ENCODE measurements around the gene WDR90.

Gene WDR90

DNA sequence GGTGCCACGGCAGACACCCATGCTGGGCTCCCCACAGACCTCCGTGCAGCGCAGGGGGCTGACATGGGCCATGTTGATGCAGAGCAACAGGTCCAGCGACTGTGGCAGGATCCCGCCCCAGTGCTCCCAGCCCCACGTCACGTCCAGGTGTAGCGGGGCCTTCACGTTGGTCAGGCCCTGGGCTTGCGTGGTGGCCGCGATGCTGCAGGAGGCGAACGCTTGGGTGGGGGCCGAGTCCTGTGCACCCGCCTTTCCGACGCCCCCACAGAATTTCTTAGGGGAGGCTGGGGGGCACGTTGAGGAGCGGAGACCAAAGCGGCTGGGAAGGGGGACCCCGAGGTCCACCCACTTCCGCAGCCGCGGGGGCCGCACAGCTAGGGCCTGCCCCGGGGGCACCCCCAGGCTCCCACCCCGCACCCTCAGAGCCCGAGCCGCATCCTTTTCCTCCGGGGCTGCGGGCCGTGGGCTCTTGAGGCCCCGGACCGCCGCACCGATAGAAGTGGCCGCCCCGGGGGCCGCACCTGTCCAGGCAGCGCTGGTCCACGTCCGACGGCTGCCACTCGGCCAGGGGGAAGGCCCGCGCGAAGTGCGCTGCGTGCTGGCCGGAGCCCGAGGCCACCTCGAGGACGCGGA lies 13.5 kb upstream of the WDR90 start:
- Histone ChIP-seq H3K4me3 (ENCODE audit: low read depth, low read length) (peak overlapping the region; percentile 91), H3K36me3 (ENCODE audit: control insufficient read depth, insufficient read depth, low read length) (peaks cover 12% of the 10 kb centered on the region), H3K9me3 (ENCODE audit: control insufficient read depth, insufficient read depth, low read length) (no peaks in the 10 kb centered on the region), H3K27me3 (ENCODE audit: control insufficient read depth, insufficient read depth, low read length) (no peaks in the 10 kb centered on the region), H3K4me1 (ENCODE audit: control insufficient read depth, insufficient read depth, low read length) (peaks cover 5% of the 10 kb centered on the region), H3K9ac (ENCODE audit: low read depth, low read length) (no peak overlapping the region)

DNA sequence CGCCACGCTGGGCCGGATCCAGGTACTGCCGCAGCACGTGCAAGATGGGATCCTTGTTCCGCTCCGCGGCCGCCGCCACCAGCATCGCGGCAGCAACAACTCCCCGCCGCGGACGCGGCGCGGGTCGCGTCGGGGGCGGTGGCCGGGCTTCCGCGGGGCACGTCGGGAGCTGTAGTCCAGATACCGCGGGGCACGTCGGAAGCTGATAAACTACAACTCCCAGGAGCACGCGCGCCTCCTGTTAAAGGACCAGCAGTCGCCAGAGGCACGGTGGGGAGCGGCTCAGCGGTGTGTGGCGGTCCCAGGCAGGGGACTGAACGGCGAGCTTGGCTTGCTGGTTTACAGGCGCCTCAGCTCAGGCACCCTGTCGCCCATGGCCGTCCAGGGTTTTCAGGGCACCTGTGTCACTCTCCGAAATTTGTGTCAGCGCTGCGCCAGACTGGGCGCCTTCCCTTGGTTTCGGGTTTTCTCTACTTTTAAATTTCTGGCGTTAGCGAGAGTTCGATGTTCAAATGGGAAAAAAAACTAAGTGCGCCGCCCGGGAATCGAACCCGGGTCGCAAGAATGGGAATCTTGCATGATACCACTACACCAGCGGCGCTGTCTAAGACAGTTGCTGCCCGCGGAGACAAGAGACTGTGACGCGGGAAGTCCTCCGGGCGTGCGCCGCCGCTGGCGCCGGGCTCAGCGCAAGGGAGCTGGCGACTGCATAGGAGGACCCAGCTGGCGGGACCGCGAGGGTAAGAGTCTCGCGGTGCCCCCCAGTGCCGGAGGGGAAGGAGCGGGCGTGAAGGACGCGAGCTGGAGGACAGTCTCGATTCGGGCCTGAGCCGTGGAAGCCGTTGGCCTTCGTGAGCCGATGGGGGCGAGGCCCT lies 12.7 kb upstream of the WDR90 start, which contains the start of gene METTL26:
TSS of gene METTL26 (minus strand) at position 100 of the 875 bp plus-strand sequence. CDS start at position 85, 15 bp downstream.
- Histone ChIP-seq H3K9ac (ENCODE audit: low read depth, low read length) (peak within 1 kb of the TSS; percentile 47), H3K36me3 (ENCODE audit: control insufficient read depth, insufficient read depth, low read length) (peaks cover 12% of the 10 kb centered on the region), H3K9me3 (ENCODE audit: control insufficient read depth, insufficient read depth, low read length) (no peaks in the 10 kb centered on the region), H3K27me3 (ENCODE audit: control insufficient read depth, insufficient read depth, low read length) (no peaks in the 10 kb centered on the region), H3K4me3 (ENCODE audit: low read depth, low read length) (peak within 1 kb of the TSS; percentile 91), H3K4me1 (ENCODE audit: control insufficient read depth, insufficient read depth, low read length) (peaks cover 5% of the 10 kb centered on the region)

DNA sequence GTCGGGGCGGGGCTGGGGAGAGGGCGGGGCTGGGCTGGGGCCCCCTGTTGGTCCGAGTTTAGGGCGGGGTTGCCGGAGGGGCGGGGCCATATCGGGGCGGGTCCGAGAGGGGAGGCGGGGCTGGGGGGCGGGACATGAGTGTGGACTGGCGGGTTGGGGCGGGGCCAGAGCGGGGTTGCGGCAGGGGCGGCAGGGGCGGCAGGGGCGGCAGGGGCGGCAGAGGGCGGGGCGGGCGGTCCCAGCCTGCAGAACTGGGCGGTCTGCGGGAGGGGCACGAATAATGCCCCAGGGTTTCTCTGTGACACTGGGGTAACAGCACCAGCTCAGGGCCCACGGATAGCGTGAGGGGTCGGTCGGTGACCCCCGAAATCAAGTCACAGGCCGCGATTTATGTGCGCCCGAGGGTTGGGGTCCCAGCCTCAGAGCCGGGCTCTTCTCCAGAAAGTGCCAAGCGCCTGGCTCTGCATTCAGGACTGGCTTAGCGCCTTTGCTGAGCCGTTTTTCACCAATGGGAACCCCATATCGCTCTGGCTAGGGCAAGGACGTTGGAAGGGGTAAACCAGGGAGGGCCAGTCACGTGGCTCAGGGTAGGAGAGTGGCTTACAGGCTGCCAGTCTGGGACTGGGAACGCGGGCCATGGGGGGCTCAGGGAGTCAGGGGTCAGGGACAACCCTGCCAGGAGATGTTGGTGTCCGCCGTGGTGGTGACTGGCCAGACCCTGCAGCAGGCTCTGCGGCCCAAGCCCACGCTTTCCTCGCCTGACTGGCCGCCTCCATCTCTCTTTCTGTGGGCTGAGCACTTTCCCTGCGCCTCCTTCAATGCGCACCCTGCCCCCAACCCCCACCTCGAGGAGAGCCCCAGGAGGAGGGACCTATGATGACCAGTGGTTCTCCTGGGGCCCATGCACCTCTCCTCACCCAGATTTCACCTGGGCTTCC lies 11.8 kb upstream of the WDR90 start:
- peaks cover 12% of the 10 kb centered on the region for H3K36me3 ChIP-seq (ENCODE audit: control insufficient read depth, insufficient read depth, low read length)
- no peak overlapping the region for H3K9ac ChIP-seq (ENCODE audit: low read depth, low read length)
- H3K27me3 ChIP-seq (ENCODE audit: control insufficient read depth, insufficient read depth, low read length): no peaks in the 10 kb centered on the region
- peak overlapping the region; percentile 91 for H3K4me3 ChIP-seq (ENCODE audit: low read depth, low read length)
- H3K9me3 ChIP-seq (ENCODE audit: control insufficient read depth, insufficient read depth, low read length): no peaks in the 10 kb centered on the region
- H3K4me1 ChIP-seq (ENCODE audit: control insufficient read depth, insufficient read depth, low read length): peaks cover 5% of the 10 kb centered on the region

DNA sequence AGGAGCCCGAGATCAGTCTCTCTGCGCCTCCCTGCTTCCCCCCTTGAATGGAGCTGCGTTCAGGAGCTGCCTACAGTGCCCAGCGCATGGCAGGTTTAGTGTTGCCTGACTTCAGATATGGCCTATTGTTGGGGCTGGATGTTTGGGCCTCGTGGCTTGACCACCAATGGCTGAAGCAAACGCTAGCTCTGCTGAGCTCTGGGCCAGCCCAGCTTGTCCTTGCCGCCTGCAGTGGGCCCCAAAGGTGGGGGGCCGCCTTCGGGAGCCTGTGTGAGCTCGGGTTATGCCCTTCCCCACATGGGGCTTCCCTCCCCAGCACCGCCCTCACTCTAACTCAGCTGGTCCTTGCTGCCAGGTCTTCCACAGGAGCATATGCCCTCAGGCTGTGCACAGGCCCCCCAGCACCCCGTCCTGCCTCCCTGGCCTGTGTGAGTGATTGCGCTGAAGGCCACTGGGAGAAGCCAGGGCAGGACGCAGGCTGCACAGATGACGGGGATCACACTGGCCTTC lies 11.1 kb upstream of the WDR90 start:
- Histone ChIP-seq H3K36me3 (ENCODE audit: control insufficient read depth, insufficient read depth, low read length) (peaks cover 10% of the 10 kb centered on the region), H3K4me1 (ENCODE audit: control insufficient read depth, insufficient read depth, low read length) (peaks cover 5% of the 10 kb centered on the region), H3K4me3 (ENCODE audit: low read depth, low read length) (peak overlapping the region; percentile 39), H3K9me3 (ENCODE audit: control insufficient read depth, insufficient read depth, low read length) (no peaks in the 10 kb centered on the region), H3K9ac (ENCODE audit: low read depth, low read length) (peak overlapping the region; percentile 47), H3K27me3 (ENCODE audit: control insufficient read depth, insufficient read depth, low read length) (no peaks in the 10 kb centered on the region)

DNA sequence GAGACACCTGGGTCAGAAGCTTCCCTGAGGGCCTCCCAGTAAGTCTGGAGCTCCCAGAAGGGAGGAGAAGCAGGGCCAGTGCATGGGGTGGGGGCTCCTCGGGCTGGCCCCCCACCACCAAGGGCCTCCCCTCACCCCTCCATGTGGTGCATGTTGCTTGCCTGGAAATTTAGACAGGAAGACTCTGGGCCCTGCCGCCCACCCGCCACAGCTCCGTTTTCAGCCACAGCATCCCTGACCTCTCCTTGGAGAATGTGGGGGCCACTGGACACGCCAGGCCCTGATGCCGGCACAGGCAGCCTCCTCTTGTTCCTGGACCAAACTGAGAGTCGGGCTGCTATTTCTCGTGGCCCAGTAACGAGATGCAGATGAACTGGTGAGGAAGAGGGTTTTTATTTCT lies 10.3 kb upstream of the WDR90 start:
- H3K36me3 ChIP-seq (ENCODE audit: control insufficient read depth, insufficient read depth, low read length): peaks cover 8% of the 10 kb centered on the region
- no peaks in the 10 kb centered on the region for H3K27me3 ChIP-seq (ENCODE audit: control insufficient read depth, insufficient read depth, low read length)
- no peak overlapping the region for H3K9ac ChIP-seq (ENCODE audit: low read depth, low read length)
- H3K4me1 ChIP-seq (ENCODE audit: control insufficient read depth, insufficient read depth, low read length): peaks cover 5% of the 10 kb centered on the region
- H3K9me3 ChIP-seq (ENCODE audit: control insufficient read depth, insufficient read depth, low read length): no peaks in the 10 kb centered on the region
- H3K4me3 ChIP-seq (ENCODE audit: low read depth, low read length): no peak overlapping the region

DNA sequence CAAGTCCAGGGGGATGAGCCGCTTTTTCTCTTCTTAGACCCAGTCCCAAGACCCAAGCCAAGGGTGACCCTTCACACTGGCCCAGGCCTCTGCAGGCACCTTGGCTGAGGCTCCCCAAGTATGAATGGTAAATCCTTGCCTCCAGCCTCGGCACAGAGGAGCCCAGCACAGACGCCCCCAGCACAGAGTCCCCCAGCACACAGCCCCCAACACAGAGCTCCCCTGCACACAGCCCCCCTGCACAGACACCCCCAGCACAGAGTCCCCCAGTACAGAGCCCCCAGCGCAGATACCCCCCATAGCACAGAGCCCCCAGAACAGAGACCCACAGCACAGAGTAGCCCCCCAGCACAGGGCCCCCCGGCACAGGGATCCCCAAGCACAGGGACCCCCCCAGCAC lies 8.6 kb upstream of the WDR90 start:
- Histone ChIP-seq H3K27me3 (ENCODE audit: control insufficient read depth, insufficient read depth, low read length) (no peaks in the 10 kb centered on the region), H3K4me3 (ENCODE audit: low read depth, low read length) (no peak overlapping the region), H3K36me3 (ENCODE audit: control insufficient read depth, insufficient read depth, low read length) (no peaks in the 10 kb centered on the region), H3K9ac (ENCODE audit: low read depth, low read length) (no peak overlapping the region), H3K9me3 (ENCODE audit: control insufficient read depth, insufficient read depth, low read length) (no peaks in the 10 kb centered on the region), H3K4me1 (ENCODE audit: control insufficient read depth, insufficient read depth, low read length) (peaks cover 5% of the 10 kb centered on the region)

DNA sequence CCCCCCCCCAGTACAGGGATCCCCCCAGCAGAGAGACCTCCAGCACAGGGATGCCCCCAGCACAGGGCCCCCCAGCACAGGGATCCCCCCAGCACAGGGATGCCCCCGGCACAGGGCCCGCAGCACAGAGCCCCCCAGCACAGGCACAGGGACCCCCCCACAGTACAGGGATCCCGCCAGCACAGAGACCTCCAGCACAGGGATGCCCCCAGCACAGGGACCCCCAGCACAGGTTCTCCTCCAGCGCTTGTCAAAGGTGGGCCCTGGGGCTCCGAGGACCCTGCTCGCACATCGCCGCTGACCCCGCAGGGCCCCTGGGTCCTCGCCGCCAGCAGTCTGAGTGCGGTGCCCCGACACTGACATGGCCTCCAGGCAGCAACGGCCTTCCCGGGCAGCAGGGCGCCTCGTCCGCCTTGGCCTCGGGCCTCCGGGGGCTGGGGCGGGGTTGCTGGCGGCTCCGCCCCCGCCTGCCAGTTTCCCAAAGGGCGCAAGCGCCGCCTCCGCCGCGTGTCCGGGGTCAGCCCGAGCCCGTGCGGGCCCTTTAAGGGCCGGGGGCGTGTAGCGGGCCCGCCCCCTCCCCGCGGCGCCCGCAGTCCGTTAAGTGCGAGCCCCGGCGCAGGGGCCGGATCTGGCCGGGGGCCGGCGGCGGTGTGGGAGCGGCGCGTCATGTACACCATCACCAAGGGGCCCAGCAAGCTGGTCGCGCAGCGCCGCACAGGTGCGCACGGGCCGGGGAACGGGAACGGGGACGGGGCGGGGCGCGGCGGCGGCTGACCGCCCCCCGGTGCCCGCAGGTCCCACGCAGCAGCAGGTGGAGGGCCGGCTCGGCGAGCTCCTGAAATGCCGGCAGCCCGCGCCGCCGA lies 7.6 kb upstream of the WDR90 start, which contains the start of gene MCRIP2:
TSS of gene MCRIP2 (plus strand) at position 503 of the 863 bp plus-strand sequence. CDS start at position 667, 164 bp downstream.
- Histone ChIP-seq H3K4me1 (ENCODE audit: control insufficient read depth, insufficient read depth, low read length) (peaks cover 5% of the 10 kb centered on the region), H3K4me3 (ENCODE audit: low read depth, low read length) (peak within 1 kb of the TSS; percentile 68)

DNA sequence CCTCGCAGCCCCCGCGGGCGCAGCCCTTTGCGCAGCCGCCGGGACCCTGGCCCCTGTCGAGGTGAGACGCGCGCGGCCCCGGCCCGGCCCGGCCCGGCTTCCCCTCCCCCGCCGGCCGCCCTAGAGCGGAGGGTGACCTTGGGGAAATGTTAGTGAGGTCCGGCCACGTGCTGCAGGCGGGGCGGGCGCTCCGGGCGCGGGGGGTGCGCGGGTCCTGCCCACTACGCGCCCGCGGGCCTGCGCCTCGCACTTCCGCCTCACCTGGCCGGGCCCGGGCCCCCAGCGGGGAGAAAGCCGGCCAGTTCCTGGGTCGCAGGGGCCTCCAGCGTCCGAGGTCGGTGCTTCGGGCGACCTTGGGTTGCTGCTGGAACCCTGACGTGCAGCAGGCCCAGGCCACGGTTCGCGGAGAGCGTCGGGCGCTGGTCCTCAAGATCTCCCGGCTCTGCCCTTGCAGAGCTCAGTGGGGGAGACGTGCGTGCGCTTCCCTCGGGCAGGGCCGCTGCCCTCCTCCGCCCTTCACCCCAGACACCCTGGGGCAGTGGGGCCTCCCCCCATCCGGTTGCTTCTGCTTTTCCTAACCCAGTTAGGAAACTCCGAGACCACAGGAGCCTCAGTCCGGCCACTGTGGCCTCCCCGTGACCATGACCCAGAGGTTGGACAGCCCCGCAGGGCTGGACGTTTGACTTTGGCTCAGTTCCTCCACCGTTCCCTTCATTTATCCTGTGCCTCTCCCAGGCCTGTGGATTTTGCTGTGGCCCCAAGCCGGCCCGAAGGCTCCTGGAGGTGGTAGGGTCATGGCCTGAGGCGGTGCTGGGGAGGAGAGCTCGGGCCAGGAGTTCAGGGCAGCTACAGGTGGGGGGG lies 6.7 kb upstream of the WDR90 start:
- Histone ChIP-seq H3K4me1 (ENCODE audit: control insufficient read depth, insufficient read depth, low read length) (peaks cover 5% of the 10 kb centered on the region), H3K9me3 (ENCODE audit: control insufficient read depth, insufficient read depth, low read length) (no peaks in the 10 kb centered on the region), H3K9ac (ENCODE audit: low read depth, low read length) (peak overlapping the region; percentile 83), H3K36me3 (ENCODE audit: control insufficient read depth, insufficient read depth, low read length) (no peaks in the 10 kb centered on the region), H3K4me3 (ENCODE audit: low read depth, low read length) (peak overlapping the region; percentile 68), H3K27me3 (ENCODE audit: control insufficient read depth, insufficient read depth, low read length) (no peaks in the 10 kb centered on the region)

More for the DNA sequence above, 7.6 kb upstream of the WDR90 start, which contains the start of gene MCRIP2:
- Histone ChIP-seq H3K9ac (ENCODE audit: low read depth, low read length) (peak within 1 kb of the TSS; percentile 83), H3K27me3 (ENCODE audit: control insufficient read depth, insufficient read depth, low read length) (no peaks in the 10 kb centered on the region), H3K9me3 (ENCODE audit: control insufficient read depth, insufficient read depth, low read length) (no peaks in the 10 kb centered on the region), H3K36me3 (ENCODE audit: control insufficient read depth, insufficient read depth, low read length) (no peaks in the 10 kb centered on the region)

DNA sequence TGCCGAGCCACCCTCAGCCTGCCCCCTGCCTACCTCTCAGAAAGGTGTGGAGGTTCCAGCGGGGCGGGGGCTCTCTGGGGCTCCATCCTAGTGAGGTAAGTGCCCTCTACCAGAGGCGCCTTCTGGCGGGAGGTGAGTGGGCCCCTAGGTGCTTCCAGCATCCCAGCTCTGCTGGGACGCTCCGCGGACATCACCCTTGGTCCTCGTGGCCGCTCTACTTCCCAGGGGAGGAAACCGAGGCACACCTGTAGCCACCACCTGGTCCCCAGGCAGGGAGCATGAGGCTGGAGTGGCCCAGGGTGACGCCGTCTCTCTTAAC lies 6.2 kb upstream of the WDR90 start:
- no peaks in the 10 kb centered on the region for H3K27me3 ChIP-seq (ENCODE audit: control insufficient read depth, insufficient read depth, low read length)
- peak overlapping the region; percentile 68 for H3K4me3 ChIP-seq (ENCODE audit: low read depth, low read length)
- H3K4me1 ChIP-seq (ENCODE audit: control insufficient read depth, insufficient read depth, low read length): peaks cover 2% of the 10 kb centered on the region
- no peaks in the 10 kb centered on the region for H3K36me3 ChIP-seq (ENCODE audit: control insufficient read depth, insufficient read depth, low read length)
- H3K9ac ChIP-seq (ENCODE audit: low read depth, low read length): peak overlapping the region; percentile 83
- no peaks in the 10 kb centered on the region for H3K9me3 ChIP-seq (ENCODE audit: control insufficient read depth, insufficient read depth, low read length)

DNA sequence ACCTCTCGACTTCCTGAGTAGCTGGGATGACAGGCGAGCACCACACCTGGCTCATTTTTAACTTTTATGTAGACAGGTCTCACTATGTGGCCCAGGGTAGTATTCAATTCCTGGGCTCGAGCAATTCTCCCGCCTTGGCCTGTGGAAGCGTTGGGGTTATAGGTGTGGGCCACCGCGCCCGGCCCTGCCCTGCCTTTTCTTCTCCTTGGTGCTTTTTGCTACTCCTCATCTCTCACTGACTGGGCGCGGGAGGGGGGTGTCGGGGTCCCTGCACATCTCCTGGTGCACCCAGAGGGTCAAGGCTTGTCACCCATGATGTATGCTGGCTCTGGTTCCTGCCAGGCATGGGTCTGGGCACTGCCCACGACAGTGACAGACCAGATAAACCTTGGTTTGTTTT lies 4.6 kb upstream of the WDR90 start:
- Histone ChIP-seq H3K27me3 (ENCODE audit: control insufficient read depth, insufficient read depth, low read length) (no peaks in the 10 kb centered on the region), H3K4me1 (ENCODE audit: control insufficient read depth, insufficient read depth, low read length) (no peaks in the 10 kb centered on the region), H3K4me3 (ENCODE audit: low read depth, low read length) (no peak overlapping the region), H3K36me3 (ENCODE audit: control insufficient read depth, insufficient read depth, low read length) (no peaks in the 10 kb centered on the region), H3K9me3 (ENCODE audit: control insufficient read depth, insufficient read depth, low read length) (no peaks in the 10 kb centered on the region), H3K9ac (ENCODE audit: low read depth, low read length) (no peak overlapping the region)
